C4-2B (cell line): ENCODE data around the gene WNT2.

Experiments used
- CTCF ChIP-seq: fragments of 450-650 bp; conservative IDR thresholded peaks from 2 replicates; pipeline ENCODE4 v1.5.1; 2017; ENCODE audit warnings: mild to moderate bottlenecking
- ZFX ChIP-seq: fragments of 450-650 bp; IDR thresholded peaks from 2 replicates; pipeline ENCODE4 v1.6.1; 2017

GRCh38 chr7:117347962-117348672, 25.3 kb upstream of the WNT2 start:
- TF ChIP-seq CTCF = no peak
- no peak for TF ChIP-seq ZFX
